Esophagus muscularis mucosa (tissue), 3 donors: ENCODE results near the gene DOCK2.

Experiments
- POLR2A ChIP-seq: fragments of 450-650 bp; IDR thresholded peaks from one replicate; pipeline ENCODE4 v1.6.1; 2017; ENCODE audit warnings: antibody characterized with exemption, moderate library complexity, mild to moderate bottlenecking, low read depth
- TF ChIP-seq, protein P1 (sequence below), 3 experiments: fragments of 200-600 bp in 2 of 3; fragments of 450-650 bp in 1 of 3; sonication (generic) in 2 of 3; IDR thresholded peaks; one replicate each; pipeline ENCODE4 v1.5.1; 2017 to 2019; ENCODE audit warnings: antibody characterized with exemption in 3 of 3, mild to moderate bottlenecking in 2 of 3, moderate library complexity in 1 of 3

- TF ChIP-seq, protein P1, sequence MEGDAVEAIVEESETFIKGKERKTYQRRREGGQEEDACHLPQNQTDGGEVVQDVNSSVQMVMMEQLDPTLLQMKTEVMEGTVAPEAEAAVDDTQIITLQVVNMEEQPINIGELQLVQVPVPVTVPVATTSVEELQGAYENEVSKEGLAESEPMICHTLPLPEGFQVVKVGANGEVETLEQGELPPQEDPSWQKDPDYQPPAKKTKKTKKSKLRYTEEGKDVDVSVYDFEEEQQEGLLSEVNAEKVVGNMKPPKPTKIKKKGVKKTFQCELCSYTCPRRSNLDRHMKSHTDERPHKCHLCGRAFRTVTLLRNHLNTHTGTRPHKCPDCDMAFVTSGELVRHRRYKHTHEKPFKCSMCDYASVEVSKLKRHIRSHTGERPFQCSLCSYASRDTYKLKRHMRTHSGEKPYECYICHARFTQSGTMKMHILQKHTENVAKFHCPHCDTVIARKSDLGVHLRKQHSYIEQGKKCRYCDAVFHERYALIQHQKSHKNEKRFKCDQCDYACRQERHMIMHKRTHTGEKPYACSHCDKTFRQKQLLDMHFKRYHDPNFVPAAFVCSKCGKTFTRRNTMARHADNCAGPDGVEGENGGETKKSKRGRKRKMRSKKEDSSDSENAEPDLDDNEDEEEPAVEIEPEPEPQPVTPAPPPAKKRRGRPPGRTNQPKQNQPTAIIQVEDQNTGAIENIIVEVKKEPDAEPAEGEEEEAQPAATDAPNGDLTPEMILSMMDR (IDR thresholded peaks at IDR 0.05): no peak
- TF ChIP-seq POLR2A: no peak
Measured at GRCh38 chr5:169921949-169922348, 284.9 kb downstream of the DOCK2 start.
